RKO (cell line): ENCODE results near the gene USP35.

Experiments
- DNase-seq: peaks from one replicate; pipeline ENCODE4 v3.0.0-alpha.2; 2016; ENCODE audit warnings: low spot score

The USP35 gene

GRCh38 chr11:78188286-78189173 lies at the start of gene USP35, which contains the start of gene KCTD21:
Gene USP35, plus strand, starts transcription at chr11:78188919. Its CDS starts 7,327 bp downstream, at chr11:78196246.
Gene KCTD21, minus strand, starts transcription at chr11:78188626. Its CDS starts 14,072 bp downstream, at chr11:78174554.
- DNase-seq = peak; percentile 97

GRCh38 chr11:78139422-78140391 lies 49.0 kb upstream of the USP35 start, which contains the start of gene ALG8:
Gene ALG8, minus strand, starts transcription at chr11:78139626. Its CDS starts 38 bp downstream, at chr11:78139588.
- peak; percentile 97 for DNase-seq

GRCh38 chr11:78140392-78141077 lies 48.2 kb upstream of the USP35 start:
- peak; percentile 63 for DNase-seq

- DNase-seq = no peak
These were observed 43.2 kb upstream of the USP35 start for GRCh38 chr11:78145511-78146025.

GRCh38 chr11:78147807-78148206 lies 40.9 kb upstream of the USP35 start:
- no peak for DNase-seq

- DNase-seq = peak; percentile 33
These were observed 39.1 kb upstream of the USP35 start for GRCh38 chr11:78149646-78150045.

GRCh38 chr11:78150346-78150745 lies 38.4 kb upstream of the USP35 start:
- DNase-seq = no peak

GRCh38 chr11:78150754-78151153 lies 38.0 kb upstream of the USP35 start:
- DNase-seq = no peak

- no peak for DNase-seq
These were observed 36.9 kb upstream of the USP35 start for GRCh38 chr11:78151804-78152203.

GRCh38 chr11:78156127-78156844 lies 32.4 kb upstream of the USP35 start:
- DNase-seq = no peak

GRCh38 chr11:78158987-78159652 lies 29.6 kb upstream of the USP35 start:
- DNase-seq = no peak

GRCh38 chr11:78160557-78160956 lies 28.2 kb upstream of the USP35 start:
- no peak for DNase-seq

GRCh38 chr11:78161346-78161745 lies 27.4 kb upstream of the USP35 start:
- DNase-seq = no peak

GRCh38 chr11:78161962-78162371 lies 26.8 kb upstream of the USP35 start:
- no peak for DNase-seq

- no peak for DNase-seq
These were observed 24.9 kb upstream of the USP35 start for GRCh38 chr11:78163828-78164227.

GRCh38 chr11:78164471-78164870 lies 24.2 kb upstream of the USP35 start:
- DNase-seq = no peak

GRCh38 chr11:78166855-78167469 lies 21.8 kb upstream of the USP35 start:
- DNase-seq = no peak

- no peak for DNase-seq
These were observed 19.9 kb upstream of the USP35 start for GRCh38 chr11:78168539-78169477.

- DNase-seq = no peak
These were observed 18.3 kb upstream of the USP35 start for GRCh38 chr11:78170413-78170812.
